Fibroblast of skin of right quadriceps (primary cell): ENCODE data around the gene NEK6.

Source experiments
- DNase-seq: peaks from one replicate; pipeline ENCODE4 v3.0.0-alpha.2; 2013

NEK6 gene

GRCh38 chr9:124345751-124346281 lies 88.1 kb downstream of the NEK6 start:
- DNase-seq = no peak

- DNase-seq = no peak
Measured at GRCh38 chr9:124346347-124347163, 88.8 kb downstream of the NEK6 start.

- DNase-seq = no peak
Measured at GRCh38 chr9:124347206-124347967, 89.6 kb downstream of the NEK6 start.

GRCh38 chr9:124347968-124348358 lies 90.2 kb downstream of the NEK6 start:
- no peak for DNase-seq

GRCh38 chr9:124348363-124348762 lies 90.6 kb downstream of the NEK6 start:
- no peak for DNase-seq

- no peak for DNase-seq
Measured at GRCh38 chr9:124348831-124349230, 91.1 kb downstream of the NEK6 start.

GRCh38 chr9:124349267-124349666 lies 91.5 kb downstream of the NEK6 start:
- no peak for DNase-seq

GRCh38 chr9:124349675-124350493 lies 92.1 kb downstream of the NEK6 start:
- no peak for DNase-seq

- DNase-seq = no peak
Measured at GRCh38 chr9:124350494-124351263, 92.9 kb downstream of the NEK6 start.

- DNase-seq = no peak
Measured at GRCh38 chr9:124351672-124352468, 94.1 kb downstream of the NEK6 start.

GRCh38 chr9:124352616-124353015 lies 94.9 kb downstream of the NEK6 start:
- no peak for DNase-seq

GRCh38 chr9:124353166-124353768 lies 95.5 kb downstream of the NEK6 start:
- DNase-seq = no peak

- peak; percentile 19 for DNase-seq
Measured at GRCh38 chr9:124353811-124354274, 96.1 kb downstream of the NEK6 start.

- no peak for DNase-seq
Measured at GRCh38 chr9:124354346-124355038, 96.7 kb downstream of the NEK6 start.

- DNase-seq = no peak
Measured at GRCh38 chr9:124355039-124355940, 97.5 kb downstream of the NEK6 start.

GRCh38 chr9:124355941-124356744 lies 98.4 kb downstream of the NEK6 start:
- DNase-seq = no peak

GRCh38 chr9:124356745-124357390 lies 99.1 kb downstream of the NEK6 start:
- no peak for DNase-seq
